RCC 7860 (cell line): ENCODE measurements around the gene MRPS16.

Experiments used
- DNase-seq: peaks from one replicate; pipeline ENCODE4 v3.0.0-alpha.2; 2015; ENCODE audit warnings: low spot score
- FAIRE-seq: peaks from 2 replicates; lab custom pipeline; 2012; peaks lifted over from hg19 to GRCh38; lab: Jason Lieb, UNC

MRPS16 gene

DNA sequence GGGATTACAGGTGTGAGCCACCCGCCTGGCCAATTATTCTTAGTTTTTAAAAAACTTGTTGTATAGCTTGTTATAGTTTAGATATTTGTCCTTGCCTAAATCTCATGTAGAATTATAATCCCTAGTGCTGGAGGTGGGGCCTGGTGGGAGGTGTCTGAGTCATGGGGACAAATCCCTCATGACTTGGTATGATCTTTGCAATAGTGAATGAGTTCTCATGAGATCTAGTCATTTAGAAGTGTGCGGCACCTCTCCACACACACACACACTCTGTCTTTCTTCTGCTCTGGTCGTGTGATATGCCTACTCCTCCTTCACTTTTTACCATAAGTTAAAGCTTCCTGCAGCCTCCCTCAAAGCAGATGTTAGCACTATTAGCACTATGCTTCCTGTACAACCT is 47.4 kb downstream of the MRPS16 start:
- DNase-seq (no peak), FAIRE-seq (no peak)
